GM18858 (cell line): ENCODE data around the gene UMODL1.

Experiments
- ATAC-seq: cut with Tn5 transposase; IDR thresholded peaks from one replicate; pipeline ENCODE4 v1.9.1; 2021; ENCODE audit not compliant: unreplicated experiment

The UMODL1 gene

GRCh38 chr21:42182713-42183371 lies 111.7 kb downstream of the UMODL1 start:
- no peak for ATAC-seq

DNA sequence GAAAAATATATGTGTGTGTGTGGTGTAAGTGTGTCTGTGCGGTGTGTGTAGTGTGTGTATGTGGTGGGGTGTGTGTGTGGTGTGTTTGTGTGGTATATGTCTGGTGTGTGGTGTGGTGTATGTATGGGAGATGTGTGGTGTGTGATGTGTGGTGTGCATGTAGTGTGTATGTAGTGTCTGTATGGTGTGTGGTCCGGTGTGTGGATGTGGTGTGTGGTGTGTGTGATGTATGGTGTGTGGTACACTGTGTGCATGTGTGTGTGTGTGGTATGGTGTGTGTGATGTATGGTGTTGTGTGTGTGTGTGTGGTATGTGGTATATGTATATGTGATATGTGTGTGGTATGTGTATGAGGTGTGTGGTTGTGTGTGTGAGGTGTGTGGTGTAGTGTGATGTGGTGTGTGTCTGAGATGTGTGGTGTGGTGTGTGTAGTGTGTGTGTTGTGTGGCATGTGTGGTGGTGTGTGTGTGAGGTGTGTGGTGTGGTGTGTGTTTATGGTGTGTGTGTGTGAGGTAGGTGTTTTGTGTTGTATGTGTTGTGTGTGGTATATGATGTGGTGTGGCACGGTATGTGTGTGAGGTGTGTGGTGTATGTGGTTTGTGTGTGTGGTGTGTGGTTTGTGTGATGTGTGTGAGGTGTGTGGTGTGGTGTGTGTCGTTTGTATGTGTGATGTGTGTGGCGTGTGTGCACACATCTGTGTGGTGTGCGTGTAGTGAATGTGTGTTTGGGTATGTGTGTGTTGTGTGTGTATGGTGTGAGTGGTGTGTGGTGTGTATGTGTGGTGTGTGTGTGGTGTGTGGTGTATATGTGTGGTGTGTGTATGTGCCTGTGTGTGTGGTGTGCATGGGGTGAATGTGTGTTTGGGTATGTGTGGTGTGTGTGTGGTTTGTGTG lies 112.5 kb downstream of the UMODL1 start:
- no peak for ATAC-seq

DNA sequence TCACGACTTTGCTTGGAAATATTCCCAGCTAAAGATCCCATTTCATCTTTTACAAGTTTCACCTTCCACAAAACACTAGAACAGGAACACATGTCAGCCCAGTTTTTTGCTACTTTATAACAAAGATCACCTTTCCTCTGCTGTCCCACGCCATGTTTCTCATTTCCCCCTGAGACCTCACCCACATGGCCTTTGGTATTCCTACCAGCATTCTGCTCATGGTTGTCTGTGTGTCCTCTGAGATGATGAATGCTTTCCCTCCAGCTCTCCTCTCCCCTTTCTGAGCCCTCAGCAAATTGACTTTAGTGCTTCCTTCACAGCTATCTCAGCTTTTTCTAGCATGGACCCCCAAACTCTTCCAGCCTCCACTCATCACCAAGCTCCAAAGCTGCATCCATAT lies 115.5 kb downstream of the UMODL1 start:
- ATAC-seq: no peak

- peak; percentile 95 for ATAC-seq
Measured at GRCh38 chr21:42187976-42188653, 117.0 kb downstream of the UMODL1 start.

- no peak for ATAC-seq
Measured at GRCh38 chr21:42188663-42189062, 117.5 kb downstream of the UMODL1 start.

- ATAC-seq: no peak
Measured at GRCh38 chr21:42189431-42189830, 118.3 kb downstream of the UMODL1 start.

GRCh38 chr21:42189860-42190485 lies 118.9 kb downstream of the UMODL1 start:
- ATAC-seq: no peak

DNA sequence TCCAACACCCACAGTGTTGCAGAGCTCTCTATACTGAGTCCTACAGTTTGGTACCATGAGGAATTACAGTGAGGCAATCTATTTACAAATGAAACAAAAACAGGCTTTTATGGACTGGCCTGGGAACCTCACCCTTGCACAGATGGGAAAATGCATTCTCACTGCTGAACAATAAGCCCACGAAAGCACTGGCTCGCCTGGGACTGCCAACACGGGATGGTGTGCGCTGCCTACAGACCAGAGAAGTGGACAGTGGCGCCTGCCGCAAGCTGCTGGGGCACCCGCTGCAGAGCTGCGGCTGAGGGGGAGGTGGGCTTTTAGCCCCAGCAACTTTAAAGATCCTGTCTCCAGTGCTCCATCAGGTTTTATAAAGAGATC lies 119.4 kb downstream of the UMODL1 start:
- no peak for ATAC-seq

- ATAC-seq: no peak
Measured at GRCh38 chr21:42191064-42191463, 119.9 kb downstream of the UMODL1 start.

- no peak for ATAC-seq
Measured at GRCh38 chr21:42191696-42192595, 120.8 kb downstream of the UMODL1 start.
